Brain microvascular endothelial cell (primary cell): ENCODE results near the gene TULP4.
"Not testable (repeated sequence)": the region's sequence is repeated elsewhere in the genome, so short reads cannot be mapped to it uniquely, and the experiment has no call there.

Source experiments
- DNase-seq: peaks from one replicate; pipeline ENCODE4 v3.0.0-alpha.2; 2020
- H3K27ac ChIP-seq: fragments of 250-450 bp; sonication (Bioruptor Pico); 2 replicates; pipeline ENCODE4 v1.5.1; 2020; ENCODE audit warnings: mild to moderate bottlenecking, moderate library complexity
- H3K27me3 ChIP-seq: fragments of 250-450 bp; sonication (Bioruptor Pico); replicated peaks from 2 replicates; pipeline ENCODE4 v1.5.1; 2020; ENCODE audit warnings: mild to moderate bottlenecking
- H3K36me3 ChIP-seq: fragments of 250-450 bp; sonication (Bioruptor Pico); replicated peaks from 2 replicates; pipeline ENCODE4 v1.5.1; 2020; ENCODE audit warnings: mild to moderate bottlenecking
- H3K4me3 ChIP-seq: 2 replicates; pipeline ENCODE4 v1.5.1; 2011; ENCODE audit warnings: low read depth, mild to moderate bottlenecking, control low read depth, low read length, moderate library complexity
- CTCF ChIP-seq: IDR thresholded peaks from 2 replicates; pipeline ENCODE4 v1.5.1; 2011; ENCODE audit warnings: low read depth, mild to moderate bottlenecking, moderate library complexity, low read length, control low read depth, inconsistent platforms; ENCODE audit errors: missing control alignments
- in situ Hi-C: cut with HindIII; loops from 2 replicates; pipeline ENCODE4 v1.10.0; 2017; ENCODE audit warnings: low sequenced_read_pairs, low pct_ligation_motif_present

TULP4 gene

GRCh38 chr6:158475344-158476302 is 163.4 kb downstream of the TULP4 start:
- TF ChIP-seq CTCF, result no peak
- Histone ChIP-seq H3K36me3 (peaks cover 4% of the 10 kb centered on the region), H3K27me3 (no peaks in the 10 kb centered on the region), H3K4me3 (no peak overlapping the region), H3K27ac (peak overlapping the region; percentile 60)
- in situ Hi-C loops, result no loop called here
- DNase-seq, result peak; percentile 38

GRCh38 chr6:158476389-158476788 is 164.1 kb downstream of the TULP4 start:
- H3K4me3 ChIP-seq, result no peak overlapping the region
- H3K27me3 ChIP-seq, result no peaks in the 10 kb centered on the region
- H3K36me3 ChIP-seq, result peaks cover 4% of the 10 kb centered on the region
- DNase-seq, result no peak
- no peak overlapping the region for H3K27ac ChIP-seq
- in situ Hi-C loops, result no loop called here
- TF ChIP-seq CTCF, result no peak

- DNase-seq, H3K27me3 ChIP-seq, H3K27ac ChIP-seq, H3K4me3 ChIP-seq, in situ Hi-C loops, H3K36me3 ChIP-seq: not testable (repeated sequence)
Observed at GRCh38 chr6:158477722-158478121, 165.5 kb downstream of the TULP4 start.

GRCh38 chr6:158480989-158481388 is 168.7 kb downstream of the TULP4 start:
- DNase-seq, result no peak
- no peak overlapping the region for H3K4me3 ChIP-seq
- no peak overlapping the region for H3K27ac ChIP-seq
- TF ChIP-seq CTCF, result no peak
- H3K27me3 ChIP-seq, result no peaks in the 10 kb centered on the region
- in situ Hi-C loops, result no loop called here
- H3K36me3 ChIP-seq, result peaks cover 4% of the 10 kb centered on the region

GRCh38 chr6:158481690-158482473 is 169.6 kb downstream of the TULP4 start:
- DNase-seq, result peak; percentile 61

More at GRCh38 chr6:158481690-158482473, 169.6 kb downstream of the TULP4 start:
- Histone ChIP-seq H3K27ac (peak overlapping the region; percentile 3), H3K4me3 (no peak overlapping the region), H3K36me3 (peaks cover 4% of the 10 kb centered on the region), H3K27me3 (no peaks in the 10 kb centered on the region)
- in situ Hi-C loops, result no loop called here
- no peak for TF ChIP-seq CTCF
